CD4-positive, alpha-beta T cell treated with Interleukin-12 subunit alpha and Interleukin-12 subunit beta, for 1 hour (primary cell): Measurements from ENCODE around the gene PHYH.
"Not testable (repeated sequence)": the region's sequence is repeated elsewhere in the genome, so short reads cannot be mapped to it uniquely, and the experiment has no call there.

ENCODE experiments used
- DNase-seq: peaks from one replicate; pipeline ENCODE4 v3.0.0-alpha.2; 2020

PHYH gene

DNA sequence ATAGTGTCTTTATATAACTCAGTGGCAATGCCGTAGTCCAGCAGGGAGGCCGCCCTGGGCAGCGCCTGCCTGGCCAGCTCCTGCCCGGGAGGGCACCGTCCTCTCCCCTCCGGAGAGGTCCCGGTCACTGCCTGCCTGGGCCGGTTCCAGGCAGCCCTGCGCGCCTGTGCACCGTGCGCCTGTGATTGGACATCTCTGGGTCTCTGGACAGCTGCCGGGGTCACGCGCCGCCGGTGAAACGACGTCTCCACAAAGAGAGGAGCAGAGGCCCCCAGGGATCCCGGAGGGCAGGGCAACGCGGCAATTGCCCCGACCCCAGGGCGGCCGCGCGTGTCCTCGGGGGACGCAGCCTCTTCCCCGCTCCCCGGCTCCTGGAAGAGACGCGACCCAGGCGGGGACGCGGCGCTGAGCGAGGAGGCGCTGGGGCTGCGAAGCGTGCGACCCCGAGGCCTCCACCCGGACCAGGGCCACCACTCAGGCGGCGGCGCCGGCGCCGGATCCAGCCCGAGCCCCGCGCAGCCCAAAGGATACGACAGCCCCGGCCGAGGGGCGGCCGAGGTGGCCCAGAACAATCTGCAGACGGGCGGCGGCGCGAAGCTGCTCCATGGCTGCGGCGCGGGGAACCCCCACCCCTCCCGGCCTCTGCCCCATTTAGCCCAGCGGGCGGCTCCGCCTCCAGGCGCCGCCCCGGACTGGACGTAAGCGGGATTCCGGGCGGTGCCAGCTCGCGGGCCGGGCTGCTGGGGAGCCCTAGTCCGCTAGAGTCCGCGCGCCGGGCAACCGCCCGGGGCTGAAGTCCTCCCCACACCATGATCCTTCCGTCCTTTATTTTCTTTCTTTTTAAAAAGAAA lies at the start of gene PHYH:
Gene PHYH (minus strand): TSS at position 628 of the 851 bp plus-strand sequence. CDS start 22 bp downstream, at position 606.
- DNase-seq, result peak; percentile 88

DNA sequence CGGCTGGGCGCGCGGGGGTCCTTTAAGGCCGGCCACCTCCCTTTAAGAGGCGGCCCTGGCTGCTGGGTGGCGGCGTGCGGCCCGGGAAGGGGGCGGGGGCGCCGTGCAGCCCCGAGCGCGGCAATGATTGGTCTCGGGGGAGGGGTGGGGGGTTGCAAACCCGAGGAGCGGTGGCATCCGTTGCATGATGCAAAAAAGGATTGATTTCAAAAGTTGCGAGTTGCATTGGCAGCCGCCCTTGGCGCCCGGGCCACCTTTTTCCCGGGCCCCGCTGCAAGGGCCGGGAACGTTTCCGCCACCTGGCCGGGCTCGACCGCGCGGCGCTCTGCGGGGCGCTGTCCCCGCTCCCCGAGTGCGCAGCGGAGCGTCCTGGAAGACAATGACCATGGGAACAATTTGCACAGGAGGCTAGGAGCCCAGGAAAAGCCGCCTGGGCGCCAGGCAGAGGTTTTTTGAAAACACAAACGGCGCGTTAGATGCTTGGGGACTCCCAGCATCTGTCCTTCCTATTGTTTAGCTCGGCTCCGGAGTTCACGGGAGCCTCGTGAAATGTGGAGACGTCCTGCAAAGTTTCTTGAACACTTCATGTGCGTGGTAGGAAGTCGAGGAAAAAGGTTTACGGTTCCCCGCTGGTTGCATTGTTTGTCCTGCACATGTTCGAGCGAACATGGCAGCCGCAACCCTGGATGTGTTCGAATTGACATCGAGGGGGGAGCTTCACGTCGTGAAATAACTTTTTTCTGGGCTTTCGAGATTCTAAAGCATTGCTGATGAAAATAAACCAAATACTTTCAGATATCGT lies 48.6 kb upstream of the PHYH start, which contains the start of gene SEPHS1:
Gene SEPHS1 (minus strand): TSS at position 78 of the 802 bp plus-strand sequence. CDS start 3,343 bp downstream, outside the sequence.
- peak; percentile 83 for DNase-seq

GRCh38 chr10:13347500-13348156 lies 47.8 kb upstream of the PHYH start:
- peak; percentile 83 for DNase-seq

DNA sequence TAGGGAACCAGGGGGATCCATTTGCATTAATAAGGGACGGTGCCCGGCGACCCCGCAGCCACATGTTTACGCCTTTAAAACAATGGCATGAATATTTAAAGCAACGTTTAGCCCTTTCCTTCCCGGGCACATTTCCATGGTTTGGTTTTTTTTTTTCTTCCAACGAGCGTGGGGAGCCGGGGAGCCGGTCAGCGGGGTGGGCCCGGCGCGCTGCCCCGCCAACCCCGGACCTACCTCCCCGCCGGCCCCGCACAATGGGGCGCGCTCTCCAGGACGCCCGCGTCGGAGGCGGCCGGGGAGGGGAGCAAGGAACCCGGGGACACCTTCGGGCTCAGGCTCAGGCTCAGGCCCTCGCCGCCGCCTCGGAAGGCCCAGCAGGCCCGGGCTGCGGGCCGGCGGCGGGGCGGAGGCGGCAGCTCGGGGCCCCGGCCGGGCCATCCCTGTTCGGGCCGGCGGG lies 47.2 kb upstream of the PHYH start:
- DNase-seq, result no peak

- no peak for DNase-seq
These were observed 46.6 kb upstream of the PHYH start for GRCh38 chr10:13346283-13347042.

- DNase-seq, result peak; percentile 58
These were observed 40.9 kb upstream of the PHYH start for GRCh38 chr10:13340626-13341376.

- no peak for DNase-seq
These were observed 40.2 kb upstream of the PHYH start for GRCh38 chr10:13340068-13340467.

DNA sequence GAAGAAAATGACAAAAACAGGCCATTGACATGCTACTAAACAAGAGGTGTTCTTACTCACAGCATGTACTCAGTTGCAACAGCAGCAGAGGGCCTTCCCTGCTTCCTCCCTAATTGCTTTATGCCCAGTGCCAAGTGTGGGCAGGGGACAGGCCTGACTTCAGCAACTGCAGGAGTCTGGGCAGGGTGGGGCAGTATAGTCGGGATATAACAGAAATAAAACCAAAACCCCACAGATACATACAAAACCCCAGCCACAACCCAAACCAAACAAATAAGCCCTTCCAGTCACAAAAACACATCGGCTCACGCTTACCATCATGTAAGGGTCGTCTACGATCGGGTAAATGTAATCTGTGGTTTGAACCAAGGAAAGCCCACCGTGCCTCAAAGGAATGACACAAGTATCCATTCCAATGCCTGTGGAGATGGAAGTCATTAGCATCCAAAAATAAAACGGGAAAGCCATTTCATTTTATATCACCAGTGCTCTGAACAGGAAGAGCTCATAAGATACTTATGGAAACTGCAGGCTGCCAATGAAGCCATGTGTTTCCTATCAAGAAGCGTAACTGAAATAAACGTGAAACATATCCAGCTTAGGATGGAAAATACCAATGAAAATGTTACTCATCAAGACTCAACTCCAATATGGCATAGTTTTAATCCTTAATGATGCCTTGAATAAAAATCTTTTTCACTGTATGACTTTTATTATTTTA lies 38.7 kb upstream of the PHYH start:
- no peak for DNase-seq

DNA sequence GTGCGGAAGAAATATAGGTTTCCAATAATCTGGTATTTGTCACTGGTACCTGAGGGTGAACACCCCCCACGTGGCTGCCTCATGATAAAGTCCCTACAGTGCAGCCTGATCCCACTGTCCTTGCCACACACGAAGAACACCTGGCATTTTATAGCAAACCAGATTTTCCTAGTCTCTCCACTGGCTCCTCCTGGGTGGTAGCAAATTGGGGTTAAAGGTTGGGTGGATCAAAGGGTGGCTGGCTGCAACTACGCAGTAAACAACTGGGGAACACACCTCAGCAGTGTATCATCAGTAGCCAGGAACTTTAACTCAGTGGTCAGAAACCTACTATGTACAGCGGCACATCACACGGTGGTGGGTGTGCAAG lies 37.9 kb upstream of the PHYH start:
- no peak for DNase-seq

GRCh38 chr10:13337128-13337826 lies 37.4 kb upstream of the PHYH start:
- no peak for DNase-seq

- no peak for DNase-seq
These were observed 36.0 kb upstream of the PHYH start for GRCh38 chr10:13335881-13336280.

DNA sequence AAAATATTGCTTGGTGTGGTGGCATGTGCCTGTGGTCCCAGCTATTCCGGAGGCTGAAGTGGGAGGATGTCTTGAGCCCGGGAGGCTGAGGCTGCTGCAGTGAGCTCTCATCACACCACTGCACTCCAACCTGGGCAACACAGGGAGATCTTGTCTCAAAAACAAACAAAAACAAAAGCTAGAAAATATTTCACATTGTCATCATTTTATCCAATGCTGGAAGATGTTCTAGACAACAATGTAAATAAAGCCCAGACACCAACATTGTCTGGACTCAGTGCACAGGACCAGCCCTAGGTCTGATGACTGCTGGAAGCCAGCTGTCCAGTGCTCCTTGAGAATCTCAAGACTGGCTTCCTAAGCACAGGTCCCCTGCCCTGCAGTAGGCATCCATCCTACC lies 34.7 kb upstream of the PHYH start:
- DNase-seq, result no peak

GRCh38 chr10:13331646-13332045 lies 31.8 kb upstream of the PHYH start:
- no peak for DNase-seq

GRCh38 chr10:13330980-13331379 lies 31.1 kb upstream of the PHYH start:
- not testable (repeated sequence) for DNase-seq

- no peak for DNase-seq
These were observed 29.7 kb upstream of the PHYH start for GRCh38 chr10:13329565-13329964.

DNA sequence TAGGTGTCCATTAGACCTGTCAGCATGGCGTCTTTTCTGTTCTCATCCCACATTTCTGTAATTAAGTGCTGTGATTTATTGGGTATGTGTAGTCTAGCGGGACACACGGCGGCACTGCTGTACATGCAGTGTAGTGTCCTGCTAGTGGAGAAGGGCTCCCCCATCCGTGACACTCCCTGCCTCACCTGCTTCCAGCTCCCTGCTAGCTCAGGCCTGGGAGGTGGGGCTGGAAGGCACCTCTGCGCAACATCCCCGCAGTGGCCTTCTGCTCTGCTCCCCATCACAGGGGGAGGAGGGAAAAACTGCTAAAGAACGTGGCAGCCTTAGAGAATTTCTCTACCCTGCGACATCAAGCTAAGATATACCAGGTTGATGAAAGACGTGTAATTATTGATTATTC lies 28.7 kb upstream of the PHYH start:
- no peak for DNase-seq

- DNase-seq, result no peak
These were observed 28.3 kb upstream of the PHYH start for GRCh38 chr10:13328126-13328525.

- no peak for DNase-seq
These were observed 27.7 kb upstream of the PHYH start for GRCh38 chr10:13327534-13327933.

- DNase-seq, result no peak
These were observed 22.8 kb upstream of the PHYH start for GRCh38 chr10:13322615-13323148.

- DNase-seq, result no peak
These were observed 21.7 kb upstream of the PHYH start for GRCh38 chr10:13321576-13321975.
